RWPE2 (cell line): Measurements from ENCODE around the gene ZDHHC1.

Experiments used
- ATAC-seq: fragments of 200-7000 bp; cut with Tn5 transposase; 3 replicates; pipeline ENCODE4 v1.9.1; 2021; ENCODE audit warnings: low read depth
- DNase-seq: peaks from one replicate; pipeline ENCODE4 v3.0.0-alpha.2; 2020; ENCODE audit warnings: low spot score
- H3K27ac ChIP-seq: fragments of 450-650 bp; 2 replicates; pipeline ENCODE4 v1.5.1; 2017; ENCODE audit warnings: mild to moderate bottlenecking; ENCODE audit not compliant: poor library complexity, severe bottlenecking
- H3K27me3 ChIP-seq: fragments of 250-450 bp; sonication (Bioruptor Pico); 2 replicates; pipeline ENCODE4 v1.5.1; 2021; ENCODE audit warnings: mild to moderate bottlenecking, moderate library complexity; ENCODE audit not compliant: insufficient read depth, poor library complexity, severe bottlenecking
- H3K36me3 ChIP-seq: fragments of 250-450 bp; sonication (Bioruptor Pico); 2 replicates; pipeline ENCODE4 v1.5.1; 2020; ENCODE audit warnings: low read depth, mild to moderate bottlenecking, moderate library complexity
- H3K4me1 ChIP-seq: fragments of 250-450 bp; sonication (Bioruptor Pico); 2 replicates; pipeline ENCODE4 v1.5.1; 2021; ENCODE audit warnings: mild to moderate bottlenecking, moderate library complexity; ENCODE audit not compliant: insufficient read depth, poor library complexity, severe bottlenecking
- H3K4me3 ChIP-seq: fragments of 250-450 bp; sonication (Bioruptor Pico); 2 replicates; pipeline ENCODE4 v1.5.1; 2021; ENCODE audit warnings: mild to moderate bottlenecking, moderate library complexity; ENCODE audit not compliant: severe bottlenecking
- H3K9me3 ChIP-seq: fragments of 250-450 bp; sonication (Bioruptor Pico); 2 replicates; pipeline ENCODE4 v1.5.1; 2021; ENCODE audit warnings: mild to moderate bottlenecking, moderate library complexity; ENCODE audit not compliant: severe bottlenecking
- CTCF ChIP-seq: fragments of 450-650 bp; IDR thresholded peaks from one replicate; pipeline ENCODE4 v1.5.1; 2017; ENCODE audit warnings: mild to moderate bottlenecking, moderate library complexity; ENCODE audit not compliant: poor library complexity, severe bottlenecking

ZDHHC1 gene

DNA sequence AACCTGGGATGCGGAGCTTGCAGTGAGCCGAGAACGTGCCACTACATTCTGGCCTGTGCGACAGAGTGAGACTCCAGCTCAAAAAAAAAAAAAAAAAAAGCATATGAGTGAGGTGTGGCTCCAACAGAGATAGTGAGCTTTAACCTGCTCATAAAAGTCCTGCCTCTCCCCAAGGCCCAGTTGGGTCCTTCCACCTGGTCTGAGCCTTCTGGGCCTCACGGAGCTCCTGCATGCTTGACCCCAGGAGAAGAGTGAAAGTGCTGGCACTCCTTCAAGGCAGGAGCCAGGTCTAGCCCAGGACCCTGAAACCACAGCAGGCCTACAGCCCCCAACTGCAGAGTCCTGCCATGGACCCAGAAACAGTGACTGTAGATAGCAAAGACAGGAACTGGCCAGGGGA is 32.3 kb upstream of the ZDHHC1 start:
- Histone ChIP-seq H3K36me3 (peaks cover 7% of the 10 kb centered on the region), H3K4me3 (no peak overlapping the region), H3K27me3 (no peaks in the 10 kb centered on the region), H3K9me3 (no peaks in the 10 kb centered on the region), H3K4me1 (no peaks in the 10 kb centered on the region), H3K27ac (no peak overlapping the region)
- no peak for DNase-seq
- no peak for ATAC-seq
- TF ChIP-seq CTCF, result no peak

DNA sequence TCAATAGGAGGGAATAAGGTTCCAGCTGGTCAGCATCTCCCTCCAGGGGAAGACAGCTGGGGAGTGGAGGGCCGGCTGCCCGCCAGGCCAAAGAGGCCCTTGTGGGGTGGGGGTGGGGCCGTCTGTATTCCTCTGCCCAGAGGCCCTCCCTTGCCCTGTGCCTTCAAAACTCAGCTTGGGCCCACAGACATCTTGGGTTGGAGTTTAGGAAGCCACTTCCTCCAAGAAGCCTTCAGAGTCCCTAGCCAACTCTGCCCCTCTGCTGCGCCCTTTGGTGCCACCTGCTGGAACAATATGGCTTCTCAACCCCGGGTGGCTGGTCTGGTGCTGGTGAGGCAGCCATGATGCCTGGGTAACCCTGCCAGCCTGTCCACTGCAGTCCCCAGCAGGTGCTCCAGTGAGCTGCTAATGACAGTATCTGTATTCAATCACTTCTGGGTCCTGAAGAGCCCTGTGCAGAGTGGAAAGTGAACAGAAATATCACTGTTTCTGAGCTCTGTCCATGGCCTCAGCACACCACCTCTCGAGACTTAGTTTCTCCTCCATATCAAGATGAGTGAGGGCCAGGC is 31.3 kb upstream of the ZDHHC1 start:
- Histone ChIP-seq H3K36me3 (peaks cover 10% of the 10 kb centered on the region), H3K27ac (no peak overlapping the region), H3K9me3 (no peaks in the 10 kb centered on the region), H3K4me1 (no peaks in the 10 kb centered on the region), H3K4me3 (no peak overlapping the region), H3K27me3 (no peaks in the 10 kb centered on the region)
- DNase-seq (no peak), ATAC-seq (no peak; the same call in 2 of the 3 replicates)
- TF ChIP-seq CTCF, result peak; percentile 34

DNA sequence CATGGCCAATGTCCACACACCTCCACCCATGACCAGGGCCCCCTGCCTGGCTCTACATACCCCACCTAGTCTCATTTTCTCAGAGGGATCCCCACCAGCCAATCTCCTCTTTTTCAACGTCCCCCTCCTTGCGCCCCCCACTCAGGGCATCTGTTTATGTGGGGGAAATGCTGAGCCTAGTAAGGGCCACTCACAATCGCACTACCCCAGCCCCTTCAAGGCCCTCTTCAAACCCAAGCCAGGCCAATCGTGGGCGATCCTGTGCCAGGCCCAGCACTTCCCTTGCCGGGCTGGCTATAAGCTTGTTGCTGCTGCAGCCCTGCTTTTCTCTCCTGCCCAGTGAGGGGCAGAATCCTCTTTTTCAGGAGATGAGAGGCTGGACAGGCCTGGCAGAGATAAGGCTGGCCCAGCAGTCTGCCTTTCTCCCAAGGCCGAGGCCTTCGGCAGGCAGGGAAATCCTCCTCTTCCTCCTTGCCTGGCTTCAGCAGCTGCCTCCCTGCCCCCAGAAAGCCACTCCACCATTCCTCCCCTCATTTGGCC is 30.8 kb upstream of the ZDHHC1 start:
- no peak overlapping the region for H3K4me3 ChIP-seq
- peaks cover 10% of the 10 kb centered on the region for H3K36me3 ChIP-seq
- H3K27me3 ChIP-seq, result no peaks in the 10 kb centered on the region
- no peaks in the 10 kb centered on the region for H3K4me1 ChIP-seq
- H3K9me3 ChIP-seq, result no peaks in the 10 kb centered on the region
- ATAC-seq, result no peak
- no peak for TF ChIP-seq CTCF
- H3K27ac ChIP-seq, result no peak overlapping the region
- no peak for DNase-seq

- H3K4me1 ChIP-seq, result no peaks in the 10 kb centered on the region
- H3K4me3 ChIP-seq, result no peak overlapping the region
- DNase-seq (no peak), ATAC-seq (no peak; the same call in 2 of the 3 replicates)
- H3K27me3 ChIP-seq, result no peaks in the 10 kb centered on the region
- no peak overlapping the region for H3K27ac ChIP-seq
- H3K36me3 ChIP-seq, result peaks cover 10% of the 10 kb centered on the region
- TF ChIP-seq CTCF, result no peak
- H3K9me3 ChIP-seq, result no peaks in the 10 kb centered on the region
Observed at GRCh38 chr16:67445913-67446907, 29.9 kb upstream of the ZDHHC1 start.
